Left colon (tissue), 2 donors: ENCODE data around the gene MID2. TPM values are rescaled to one million over a fixed set of nuclear protein-coding genes. Genes with fewer than 3 reads are reported as not detected.
"Not testable (repeated sequence)": the region's sequence is repeated elsewhere in the genome, so short reads cannot be mapped to it uniquely, and the experiment has no call there.

Experiments used
- ATAC-seq: fragments of 200-7000 bp; cut with Tn5 transposase; one replicate; pipeline ENCODE4 v1.9.1; 2020; ENCODE audit warnings: mild to moderate bottlenecking, moderate library complexity
- DNase-seq, 2 donors: peaks; one replicate each; pipeline ENCODE4 v3.0.0-alpha.2; 2020
- intact Hi-C, 2 donors: fragments of 100-400 bp; cut with DNase I in 1 of 2; cut with micrococcal nuclease in 1 of 2; formaldehyde crosslinking; loops; one replicate each; pipeline versions ENCODE4 v1.11.2 to v1.14.0; 2022; cut with DNase I, micrococcal nuclease
- total RNA-seq, 2 donors: library from RNA; stranded (reverse); fragmentation: NEBNext Ultra II Directional; extraction: Animal tissue kit (Norgen Biotek cat#: 25700); gene quantifications; one replicate each; pipeline ENCODE4 v1.2.1, GENCODE V29; 2021
- donor health status: DM: no; HTN: no; CAD: no.
- donor health status: DM: yes; HTN: yes; CAD: no.

The MID2 gene
- total RNA-seq, 2 donors from 2014 or later = 2.2 to 8.5 TPM

DNA sequence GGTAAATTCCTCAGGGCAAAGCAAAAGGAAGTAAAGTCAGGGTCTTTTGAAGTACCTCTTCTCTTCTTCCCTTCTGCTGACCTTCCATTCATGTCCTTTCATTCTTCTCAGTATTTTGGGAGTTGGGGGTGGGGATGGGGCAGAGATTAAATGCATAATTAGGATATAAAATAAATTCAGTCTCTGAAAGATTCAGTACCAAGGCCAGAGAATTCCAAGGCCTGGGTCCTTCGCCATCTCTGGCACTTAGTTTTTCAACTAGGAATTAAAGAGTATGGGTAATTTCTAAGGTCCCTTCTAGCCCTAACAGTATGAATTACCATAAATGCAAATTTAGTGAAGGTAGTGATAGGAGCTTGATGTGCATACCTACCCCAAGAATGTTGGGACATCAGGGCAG is 108.6 kb downstream of the MID2 start:
- intact Hi-C loops = no loop called here
- ATAC-seq = no peak
- DNase-seq = no peak

DNA sequence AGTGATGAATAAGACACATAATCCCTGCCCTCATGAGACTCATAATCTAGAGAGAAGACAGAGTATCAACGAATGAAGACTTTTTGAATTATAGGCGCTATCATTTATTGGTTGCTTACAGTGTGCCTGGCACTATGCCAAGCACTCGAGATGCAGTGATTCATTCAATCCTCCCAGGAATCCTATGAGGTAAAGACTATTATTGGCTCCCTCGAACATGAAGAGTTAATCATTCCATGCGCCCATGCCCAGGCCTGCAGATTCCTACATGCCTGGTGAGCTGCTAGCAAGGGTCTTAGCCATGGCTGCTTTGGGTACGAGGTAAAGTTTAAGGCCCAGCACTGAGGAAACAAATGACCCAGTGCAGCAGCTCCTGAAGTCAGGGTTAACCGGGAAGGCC is 109.5 kb downstream of the MID2 start:
- ATAC-seq (no peak), DNase-seq (no peak)
- intact Hi-C loops = no loop called here

DNA sequence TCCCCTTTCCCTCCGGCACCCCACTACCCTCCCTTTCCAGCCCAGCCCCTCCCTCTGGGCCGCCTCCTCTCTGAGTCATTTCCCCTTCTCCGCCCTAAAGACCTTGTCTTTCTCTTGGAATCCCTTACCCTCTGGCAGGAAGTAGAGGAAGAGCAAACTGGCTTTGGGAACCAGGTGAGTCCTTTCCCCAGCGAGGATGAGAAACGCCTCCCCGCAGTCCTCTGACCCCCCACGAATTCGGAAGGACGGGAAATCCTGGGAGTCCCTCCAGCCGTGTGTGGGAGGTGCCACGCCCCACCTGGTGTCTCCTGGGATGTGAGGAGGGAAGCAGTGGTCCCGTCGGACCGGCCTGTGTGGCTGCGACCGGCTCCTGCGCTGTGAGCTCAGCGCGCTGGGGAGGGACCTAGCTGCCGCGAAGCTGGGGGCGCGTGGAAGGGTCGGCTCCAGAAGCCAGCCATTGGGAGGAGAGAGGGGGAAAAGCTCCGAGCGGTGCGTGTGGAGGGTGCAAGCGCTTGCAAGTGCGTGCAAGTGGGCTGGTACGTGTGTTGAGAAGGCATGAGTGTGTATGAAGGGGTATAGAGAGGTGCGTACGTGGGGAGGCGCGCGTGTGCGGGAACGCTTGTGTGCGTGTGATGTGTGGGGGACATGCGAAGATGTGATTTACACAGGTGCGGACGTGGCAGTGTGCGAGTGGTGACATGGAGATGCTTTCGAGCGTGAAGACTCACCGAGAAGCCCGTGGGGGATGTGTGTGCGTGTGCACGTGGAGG is 110.2 kb downstream of the MID2 start:
- DNase-seq (no peak), ATAC-seq (no peak)
- intact Hi-C loops = no loop called here

DNA sequence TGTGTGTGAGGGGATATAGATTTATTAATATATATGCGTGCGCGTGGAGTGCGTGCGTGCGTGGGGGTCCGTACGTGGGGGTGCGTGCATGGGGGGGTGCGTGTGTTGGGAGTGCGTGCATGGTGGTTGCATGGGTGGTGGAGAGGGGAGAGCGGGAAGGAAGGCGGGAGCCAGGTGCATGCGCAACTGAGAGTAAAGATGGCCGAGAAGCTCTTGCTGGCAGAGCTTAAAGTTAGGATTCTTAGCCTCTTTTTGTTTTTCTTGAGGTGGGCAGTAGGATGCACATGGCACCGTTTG is 110.7 kb downstream of the MID2 start:
- ATAC-seq (no peak), DNase-seq (no peak)
- intact Hi-C loops = no loop called here

DNA sequence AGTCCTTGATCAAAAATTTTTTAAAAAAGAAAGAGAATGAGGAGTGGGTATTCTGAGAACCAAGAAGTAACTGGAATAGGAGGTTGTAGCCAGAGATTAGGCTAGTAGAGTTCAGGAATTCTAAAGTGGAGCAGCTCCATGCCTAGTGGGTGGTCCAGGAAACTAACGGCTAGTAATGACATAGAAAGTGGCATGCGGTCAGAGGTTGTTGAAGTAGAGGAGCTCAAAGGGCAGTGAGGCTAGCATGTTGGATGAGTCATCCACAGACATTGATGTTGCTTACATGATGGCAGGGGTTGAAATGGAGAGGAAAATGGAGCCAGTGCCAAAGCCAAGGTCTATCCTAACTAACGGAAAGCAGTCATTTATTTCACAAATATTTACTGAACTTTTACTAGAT is 114.4 kb downstream of the MID2 start:
- intact Hi-C loops = no loop called here
- no peak for ATAC-seq
- no peak for DNase-seq

DNA sequence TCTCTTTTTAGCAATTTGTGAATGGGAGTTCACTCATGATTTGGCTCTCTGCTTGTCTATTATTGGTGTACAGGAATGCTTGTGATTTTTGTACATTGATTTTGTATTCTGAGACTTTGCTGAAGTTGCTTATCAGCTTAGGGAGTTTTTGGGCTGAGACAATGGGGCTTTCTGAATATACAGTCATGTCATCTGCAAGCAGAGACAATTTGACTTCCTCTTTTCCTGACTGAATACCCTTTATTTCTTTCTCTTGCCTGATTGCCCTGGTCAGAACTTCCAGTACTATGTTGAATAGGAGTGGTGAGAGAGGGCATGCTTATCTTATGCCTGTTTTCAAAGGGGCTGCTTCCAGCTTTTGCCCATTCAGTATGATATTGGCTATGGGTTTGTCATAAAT is 129.7 kb downstream of the MID2 start:
- intact Hi-C loops, DNase-seq, ATAC-seq: not testable (repeated sequence)

DNA sequence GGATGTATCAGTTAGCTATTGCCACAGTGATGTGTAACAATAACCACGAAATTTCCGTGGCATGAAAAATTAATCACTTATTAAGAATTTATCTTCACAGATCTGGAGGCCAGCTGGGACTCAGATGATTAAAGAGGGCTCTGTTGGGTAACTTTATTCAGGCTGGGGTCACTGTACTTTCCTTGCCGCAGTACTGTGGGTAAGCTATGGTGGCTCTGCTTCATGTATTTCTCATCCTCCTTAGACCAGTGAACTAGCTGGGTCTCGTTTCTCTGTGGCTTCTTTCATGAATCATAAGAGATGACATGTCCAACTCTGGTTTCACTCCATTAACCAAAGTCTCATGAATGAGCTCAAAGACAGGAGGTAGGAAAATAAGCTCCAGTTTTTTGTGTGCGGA is 143.0 kb downstream of the MID2 start:
- ATAC-seq = no peak

DNA sequence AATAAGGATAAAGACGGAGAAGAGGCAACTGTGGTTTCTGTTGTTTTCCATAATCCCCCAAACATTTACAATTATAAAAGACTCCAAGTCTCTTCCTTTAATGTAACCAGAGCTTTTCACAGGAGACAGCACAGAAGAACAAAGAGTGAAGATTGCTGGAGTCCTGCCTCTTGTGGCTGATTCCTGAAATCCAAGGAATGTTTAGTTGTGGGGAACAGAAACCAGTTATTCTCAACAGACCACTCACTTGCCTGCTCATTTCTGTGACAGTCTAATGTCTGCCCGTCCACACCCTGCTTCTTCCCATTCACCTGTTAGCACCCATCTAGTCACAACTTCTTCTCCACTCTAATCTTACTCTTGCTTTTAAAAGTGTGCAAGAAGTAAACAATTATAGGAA is 144.4 kb downstream of the MID2 start:
- intact Hi-C loops = no loop called here
- DNase-seq (no peak), ATAC-seq (no peak)

More for the DNA sequence above, 143.0 kb downstream of the MID2 start:
- intact Hi-C loops = no loop called here
- no peak for DNase-seq

DNA sequence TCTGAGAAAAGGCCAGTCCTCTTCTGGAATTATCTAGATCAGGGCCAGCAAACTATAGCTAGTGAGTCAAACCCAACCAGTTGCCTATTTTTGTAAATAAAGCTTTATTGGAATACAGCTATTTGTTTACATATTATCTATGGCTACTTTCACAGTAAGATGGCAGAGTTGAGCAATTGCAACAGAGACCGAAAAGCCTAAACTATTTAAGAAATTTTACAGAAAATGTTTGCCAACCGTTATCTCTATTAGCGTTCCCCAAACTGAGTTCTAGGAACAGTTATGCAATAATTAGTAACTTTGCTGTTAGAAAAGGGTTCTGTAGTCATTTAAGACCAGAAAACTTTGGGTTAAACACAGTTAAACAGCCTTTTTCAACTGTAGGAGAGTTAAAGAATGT is 146.0 kb downstream of the MID2 start:
- intact Hi-C loops = no loop called here
- DNase-seq (no peak), ATAC-seq (no peak)

Other genes with a start within 250 kb of the MID2 start
- gene PRPS1, start 197.4 kb upstream of the MID2 start, total RNA-seq = 1 to 10 TPM; 8.1 to 9.4 TPM
- gene TSC22D3, start 50.1 kb upstream of the MID2 start, total RNA-seq = 100 to 1,000 TPM in 1 of 2 donors, 10 to 100 TPM in 1; 33.0 to 106 TPM
- gene NCBP2L, start 48.1 kb upstream of the MID2 start, total RNA-seq = not detected
- not detected for gene TEX13B, start 156.5 kb downstream of the MID2 start, total RNA-seq
- gene VSIG1, start 219.2 kb downstream of the MID2 start, total RNA-seq = under 1 TPM in 1 of 2 donors, not detected in 1; 0.50 TPM